ENCODE results near the gene WDSUB1. TPM values are rescaled to one million over a fixed set of nuclear protein-coding genes. Genes with fewer than 3 reads are reported as not detected.

Gene WDSUB1
- total and polyA plus RNA-seq, 9 of the 15 experiments (the other 6 are each of a cell fraction or from before 2014, with no cell fraction given) = 5.2 to 13.7 (median 9.4) TPM

DNA sequence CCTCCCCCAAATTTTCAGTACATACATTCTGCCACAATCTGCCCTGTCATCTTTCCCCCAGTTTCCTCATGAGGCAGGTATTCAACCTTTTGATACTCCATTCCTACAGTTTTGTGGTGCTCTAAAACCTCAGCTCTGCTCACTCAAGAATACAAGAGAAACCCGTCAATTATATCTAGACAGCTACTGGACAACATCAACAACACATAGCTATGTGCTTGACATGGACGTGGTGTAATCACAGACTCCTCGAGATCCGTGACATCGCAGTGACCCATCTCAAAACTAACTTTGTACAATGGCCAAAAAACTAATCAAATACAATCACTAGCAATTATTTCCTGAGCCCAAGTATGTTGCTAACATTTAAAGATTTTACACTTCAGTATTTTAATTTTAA, 23.6 kb downstream of the WDSUB1 start (continued):
- TF ChIP-seq ZNF133 (CRISPR knock-in tag; IDR thresholded peaks at IDR 0.05) (no peak), SNRNP70 (optimal IDR thresholded peaks at IDR 0.05; ENCODE audit: low read depth, low read length) (no peak)
- TF ChIP-seq, protein P1, sequence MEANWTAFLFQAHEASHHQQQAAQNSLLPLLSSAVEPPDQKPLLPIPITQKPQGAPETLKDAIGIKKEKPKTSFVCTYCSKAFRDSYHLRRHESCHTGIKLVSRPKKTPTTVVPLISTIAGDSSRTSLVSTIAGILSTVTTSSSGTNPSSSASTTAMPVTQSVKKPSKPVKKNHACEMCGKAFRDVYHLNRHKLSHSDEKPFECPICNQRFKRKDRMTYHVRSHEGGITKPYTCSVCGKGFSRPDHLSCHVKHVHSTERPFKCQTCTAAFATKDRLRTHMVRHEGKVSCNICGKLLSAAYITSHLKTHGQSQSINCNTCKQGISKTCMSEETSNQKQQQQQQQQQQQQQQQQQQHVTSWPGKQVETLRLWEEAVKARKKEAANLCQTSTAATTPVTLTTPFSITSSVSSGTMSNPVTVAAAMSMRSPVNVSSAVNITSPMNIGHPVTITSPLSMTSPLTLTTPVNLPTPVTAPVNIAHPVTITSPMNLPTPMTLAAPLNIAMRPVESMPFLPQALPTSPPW (CRISPR knock-in tag; IDR thresholded peaks at IDR 0.05) = no peak

DNA sequence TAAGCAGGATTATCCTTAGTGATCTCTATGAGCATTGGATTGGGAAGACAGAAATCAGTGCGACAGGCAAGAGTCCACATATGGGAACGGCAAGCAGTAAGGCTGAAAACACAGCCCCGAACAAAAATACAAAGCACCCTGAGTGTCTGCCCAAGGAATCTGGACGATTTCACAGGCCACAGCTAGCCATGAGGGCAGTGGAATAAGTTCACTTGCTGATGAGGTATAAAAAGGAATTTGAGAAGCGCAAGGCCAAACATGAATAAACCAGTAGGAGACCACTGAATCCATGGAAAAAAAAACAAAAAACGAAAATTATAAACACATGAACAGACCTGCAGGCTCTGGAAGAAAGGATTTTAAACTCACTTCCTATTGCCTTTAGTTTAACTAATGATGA, 24.3 kb downstream of the WDSUB1 start:
- DNase-seq (ENCODE audit: extremely low read depth in 1 of 4, low spot score in 3 of 4) = no peak
- ATAC-seq = no peak
- Histone ChIP-seq H3K4me1 (replicated peaks in 1 of 2; ENCODE audit: control insufficient read depth in 2 of 2, insufficient read depth in 2 of 2, low read length in 2 of 2) (peaks cover 16% of the 10 kb centered on the region in 2 experiments), H3K4me2 (ENCODE audit: insufficient read depth, low read length) (no peak overlapping the region), H3K36me3 (ENCODE audit: control insufficient read depth, insufficient read depth, low read length) (no peaks in the 10 kb centered on the region), H3K9me1 (ENCODE audit: control insufficient read depth, insufficient read depth, low read length) (no peaks in the 10 kb centered on the region), H3K9me3 (replicated peaks; ENCODE audit: control insufficient read depth, insufficient read depth, low read depth, low read length) (no peaks in the 10 kb centered on the region), H4K20me1 (replicated peaks; ENCODE audit: control insufficient read depth, insufficient read depth, low read length) (no peaks in the 10 kb centered on the region), H3K9ac (ENCODE audit: insufficient read depth in 1 of 2, low read depth in 2 of 2, low read length in 2 of 2) (no peak overlapping the region), H3K4me3 (no peak overlapping the region), H3K27ac (ENCODE audit: extremely low read depth, low read depth, low read length) (no peak overlapping the region), H3K27me3 (ENCODE audit: control insufficient read depth in 2 of 2, insufficient read depth in 2 of 2, low read length in 2 of 2) (no peaks in the 10 kb centered on the region), H3K79me2 (ENCODE audit: control insufficient read depth, insufficient read depth, low read length) (no peaks in the 10 kb centered on the region), H2AFZ (ENCODE audit: low read depth, low read length) (no peak overlapping the region)
- WGBS (ENCODE audit: insufficient coverage, low coverage, missing lambda C conversion rate) = 61% methylated on average over 6 of the region's 6 CpGs
- intact Hi-C loops (cut with micrococcal nuclease) = no loop called here
- no peak for FAIRE-seq
- POLR2A ChIA-PET = interaction anchor here (0.7 to 0.8 kb wide), 2 partner anchors 24 to 252 kb away, joined by 3 read pairs; partner anchors contain the start of gene WDSUB1
- in situ Hi-C loops (cut with MboI) = no loop called here
- CTCF ChIA-PET (ENCODE audit: low intra/inter-chr PET ratio) = no interaction called here
- no TSS peak for BruUV-seq (replicated peaks)
- no peak for TF ChIP-seq ZNF586 (CRISPR knock-in tag; conservative IDR thresholded peaks at IDR 0.05)
- TF ChIP-seq, protein P2, sequence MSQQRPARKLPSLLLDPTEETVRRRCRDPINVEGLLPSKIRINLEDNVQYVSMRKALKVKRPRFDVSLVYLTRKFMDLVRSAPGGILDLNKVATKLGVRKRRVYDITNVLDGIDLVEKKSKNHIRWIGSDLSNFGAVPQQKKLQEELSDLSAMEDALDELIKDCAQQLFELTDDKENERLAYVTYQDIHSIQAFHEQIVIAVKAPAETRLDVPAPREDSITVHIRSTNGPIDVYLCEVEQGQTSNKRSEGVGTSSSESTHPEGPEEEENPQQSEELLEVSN (IDR thresholded peaks at IDR 0.05; ENCODE audit: borderline replicate concordance in 1 of 2, extremely low read depth in 1 of 2, insufficient read depth in 1 of 2, insufficient read length in 1 of 2, low read depth in 1 of 2, low read length in 1 of 2, poor library complexity in 1 of 2, severe bottlenecking in 1 of 2) = no peak
- TF ChIP-seq GABPA (tag; conservative IDR thresholded peaks at IDR 0.05; ENCODE audit: low read depth) = no peak
- no peak for TF ChIP-seq SMAD2 (IDR thresholded peaks at IDR 0.05; ENCODE audit: low read depth, low read length)
- TF ChIP-seq YY1 (IDR thresholded peaks at IDR 0.05; ENCODE audit: borderline replicate concordance in 1 of 3, control insufficient read depth in 1 of 3, extremely low read depth in 1 of 3, insufficient read depth in 3 of 3, insufficient read length in 1 of 3, insufficient replicate concordance in 2 of 3, low read depth in 1 of 3, low read length in 2 of 3) = no peak
- no peak for TF ChIP-seq TBL1XR1 (IDR thresholded peaks at IDR 0.05; ENCODE audit: low read length in 2 of 2)
- TF ChIP-seq, protein P3, sequence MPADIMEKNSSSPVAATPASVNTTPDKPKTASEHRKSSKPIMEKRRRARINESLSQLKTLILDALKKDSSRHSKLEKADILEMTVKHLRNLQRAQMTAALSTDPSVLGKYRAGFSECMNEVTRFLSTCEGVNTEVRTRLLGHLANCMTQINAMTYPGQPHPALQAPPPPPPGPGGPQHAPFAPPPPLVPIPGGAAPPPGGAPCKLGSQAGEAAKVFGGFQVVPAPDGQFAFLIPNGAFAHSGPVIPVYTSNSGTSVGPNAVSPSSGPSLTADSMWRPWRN (IDR thresholded peaks at IDR 0.05; ENCODE audit: low read depth) = no peak
- TF ChIP-seq SLC30A9 (CRISPR knock-in tag; IDR thresholded peaks at IDR 0.05) = no peak
- TF ChIP-seq ETS2 (tag; IDR thresholded peaks at IDR 0.05; ENCODE audit: borderline replicate concordance, poor library complexity, severe bottlenecking) = no peak
- no peak for TF ChIP-seq POLR2B (IDR thresholded peaks at IDR 0.05; ENCODE audit: low read depth, partially characterized antibody)
- TF ChIP-seq, protein P4, sequence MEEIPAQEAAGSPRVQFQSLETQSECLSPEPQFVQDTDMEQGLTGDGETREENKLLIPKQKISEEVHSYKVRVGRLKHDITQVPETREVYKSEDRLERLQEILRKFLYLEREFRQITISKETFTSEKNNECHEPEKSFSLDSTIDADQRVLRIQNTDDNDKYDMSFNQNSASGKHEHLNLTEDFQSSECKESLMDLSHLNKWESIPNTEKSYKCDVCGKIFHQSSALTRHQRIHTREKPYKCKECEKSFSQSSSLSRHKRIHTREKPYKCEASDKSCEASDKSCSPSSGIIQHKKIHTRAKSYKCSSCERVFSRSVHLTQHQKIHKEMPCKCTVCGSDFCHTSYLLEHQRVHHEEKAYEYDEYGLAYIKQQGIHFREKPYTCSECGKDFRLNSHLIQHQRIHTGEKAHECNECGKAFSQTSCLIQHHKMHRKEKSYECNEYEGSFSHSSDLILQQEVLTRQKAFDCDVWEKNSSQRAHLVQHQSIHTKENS (CRISPR knock-in tag; IDR thresholded peaks at IDR 0.05) = no peak

Measured in K562 (cell line).